HG03039 (cell line): Measurements from ENCODE around the gene TXNDC5.
"Not testable (repeated sequence)": the region's sequence is repeated elsewhere in the genome, so short reads cannot be mapped to it uniquely, and the experiment has no call there.

Experiments used
- ATAC-seq: cut with Tn5 transposase; IDR thresholded peaks from one replicate; pipeline ENCODE4 v1.9.1; 2021; ENCODE audit warnings: mild to moderate bottlenecking, moderate library complexity; ENCODE audit not compliant: unreplicated experiment

The TXNDC5 gene

GRCh38 chr6:7897461-7898192, 13.0 kb downstream of the TXNDC5 start:
- no peak for ATAC-seq

DNA sequence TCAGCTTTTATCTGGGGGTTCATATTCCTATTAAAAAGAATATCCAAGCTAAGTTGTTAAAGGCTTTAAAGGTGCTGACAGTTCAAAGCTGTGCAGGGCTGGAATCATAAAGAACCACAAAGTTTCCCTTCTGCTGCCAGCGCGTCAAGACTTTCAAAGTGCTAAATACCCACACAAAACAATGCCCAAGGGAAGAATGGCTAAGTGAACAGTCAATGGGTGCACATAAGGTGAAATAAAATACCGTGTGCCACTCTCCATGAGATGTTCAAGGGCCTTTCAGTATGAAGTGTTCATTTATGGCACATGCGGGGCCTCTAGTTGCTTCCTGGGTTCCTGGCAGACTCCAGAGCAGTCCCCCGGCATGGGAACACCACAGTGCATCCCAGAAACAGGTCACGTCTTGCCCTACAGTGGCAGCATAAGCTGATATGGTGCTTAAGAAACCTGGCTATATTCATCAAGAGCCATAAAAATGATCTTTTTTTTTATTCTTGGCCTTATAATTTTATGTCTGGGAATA, 14.1 kb downstream of the TXNDC5 start:
- ATAC-seq, result no peak

DNA sequence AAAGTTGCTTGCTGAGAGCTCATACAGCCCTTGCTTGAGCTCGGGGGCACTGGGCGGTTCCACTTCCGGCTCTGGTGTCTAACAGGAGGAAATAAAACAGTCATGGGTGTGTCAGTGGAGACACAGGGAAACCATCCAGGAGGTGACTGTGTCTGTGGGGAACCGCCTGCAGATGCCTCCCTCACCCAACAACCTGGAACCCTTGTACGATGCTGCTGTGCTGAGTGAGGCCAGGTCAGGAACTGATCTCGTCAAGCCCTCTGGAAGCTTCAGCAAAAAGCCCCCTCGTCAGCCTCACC, 15.5 kb downstream of the TXNDC5 start:
- no peak for ATAC-seq

GRCh38 chr6:7894262-7895124, 16.1 kb downstream of the TXNDC5 start:
- no peak for ATAC-seq

GRCh38 chr6:7893342-7893741, 17.2 kb downstream of the TXNDC5 start:
- no peak for ATAC-seq

DNA sequence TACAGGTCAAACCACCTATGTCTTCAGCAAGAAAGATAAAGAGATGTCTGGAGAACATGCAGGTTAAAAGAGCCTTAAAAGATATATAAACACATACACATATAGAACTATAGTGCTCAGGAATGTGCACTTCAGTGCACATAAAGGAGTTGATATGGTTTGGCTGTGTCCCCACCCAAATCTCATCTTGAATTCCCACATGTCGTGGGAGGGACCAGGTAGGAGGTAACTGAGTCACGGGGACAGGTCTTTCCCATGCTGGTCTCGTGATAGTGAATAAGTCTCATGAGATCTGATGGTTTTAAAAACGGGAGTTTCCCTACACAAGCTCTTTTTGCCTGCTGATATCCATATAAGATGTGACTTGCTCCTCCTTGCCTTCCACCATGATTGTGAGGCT, 18.2 kb downstream of the TXNDC5 start:
- ATAC-seq, result not testable (repeated sequence)

- ATAC-seq, result no peak
Measured at GRCh38 chr6:7891078-7891872, 19.3 kb downstream of the TXNDC5 start.

- ATAC-seq, result no peak
Measured at GRCh38 chr6:7888587-7889357, 21.8 kb downstream of the TXNDC5 start.

- no peak for ATAC-seq
Measured at GRCh38 chr6:7887278-7887991, 23.2 kb downstream of the TXNDC5 start.

DNA sequence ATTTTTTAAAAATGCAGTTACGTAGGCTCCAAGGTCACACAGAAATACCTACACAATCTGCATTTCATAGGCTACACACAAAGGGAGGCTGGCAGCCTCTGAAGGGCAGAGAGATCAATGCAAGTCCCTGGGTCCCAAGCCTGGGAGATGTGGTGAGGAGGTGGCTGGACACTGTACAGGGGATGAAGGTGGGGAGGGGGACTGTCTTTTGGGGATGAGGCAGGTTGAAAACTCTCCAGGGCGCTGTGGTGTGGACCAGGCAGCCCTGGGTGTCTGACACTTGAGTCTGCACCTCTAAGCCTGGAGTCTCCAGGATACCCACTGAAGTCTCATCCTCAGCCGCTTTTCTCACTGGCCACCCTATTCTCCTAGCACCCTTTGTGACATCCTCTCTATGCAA, 24.5 kb downstream of the TXNDC5 start:
- no peak for ATAC-seq

DNA sequence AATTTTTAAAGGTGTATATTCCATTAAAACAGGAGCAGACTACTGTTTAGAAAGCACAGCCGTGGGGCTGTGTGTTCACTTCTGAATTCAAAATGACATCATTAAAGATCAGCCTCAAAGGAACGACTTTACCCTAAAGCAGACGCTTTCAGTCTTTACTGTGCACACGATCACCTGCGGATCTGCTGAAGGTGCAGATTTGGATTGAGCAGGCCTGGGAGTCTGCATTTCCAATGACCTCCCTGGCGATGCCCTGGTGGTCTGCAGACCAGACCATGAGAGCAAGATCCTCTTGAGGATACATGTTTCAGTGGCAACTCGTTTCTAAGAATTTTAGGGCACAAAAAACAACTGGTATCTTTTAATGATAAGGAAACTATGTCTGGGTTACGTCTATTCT, 27.2 kb downstream of the TXNDC5 start:
- no peak for ATAC-seq

GRCh38 chr6:7882505-7883257, 27.9 kb downstream of the TXNDC5 start:
- ATAC-seq, result no peak

DNA sequence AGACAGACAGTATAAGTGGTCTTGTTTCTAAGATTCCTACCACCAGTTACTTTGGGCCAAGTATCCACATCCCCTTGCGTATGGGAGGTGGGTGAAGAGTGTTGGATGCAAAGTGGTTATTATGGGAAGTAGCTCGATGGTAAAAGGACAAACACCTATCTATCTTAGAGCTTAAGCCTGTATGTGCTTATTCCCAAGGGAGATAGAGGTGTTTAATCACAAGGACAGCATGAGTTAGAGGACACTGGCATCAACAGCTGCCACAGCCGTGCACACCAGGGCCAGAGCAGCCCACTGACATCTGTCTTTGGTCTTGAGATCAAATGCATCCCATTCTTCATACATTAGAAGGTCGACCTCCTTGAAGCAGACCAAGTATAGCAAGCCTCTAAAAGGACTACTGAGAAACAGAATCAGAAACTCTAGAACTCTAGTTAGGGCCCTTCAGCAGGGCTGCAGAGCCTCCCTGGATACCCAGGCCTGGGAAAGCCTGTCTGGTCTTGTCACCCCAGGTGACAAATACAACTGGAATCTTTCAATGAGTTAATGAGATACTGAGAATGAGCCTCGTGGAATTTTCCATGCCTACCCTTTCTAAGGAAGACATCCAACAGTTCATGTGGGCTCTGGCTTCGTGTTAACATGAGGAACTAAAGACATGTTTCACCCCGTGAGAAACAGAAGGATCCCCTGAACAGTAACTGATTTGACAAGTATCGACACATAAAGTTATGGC, 28.7 kb downstream of the TXNDC5 start:
- no peak for ATAC-seq

DNA sequence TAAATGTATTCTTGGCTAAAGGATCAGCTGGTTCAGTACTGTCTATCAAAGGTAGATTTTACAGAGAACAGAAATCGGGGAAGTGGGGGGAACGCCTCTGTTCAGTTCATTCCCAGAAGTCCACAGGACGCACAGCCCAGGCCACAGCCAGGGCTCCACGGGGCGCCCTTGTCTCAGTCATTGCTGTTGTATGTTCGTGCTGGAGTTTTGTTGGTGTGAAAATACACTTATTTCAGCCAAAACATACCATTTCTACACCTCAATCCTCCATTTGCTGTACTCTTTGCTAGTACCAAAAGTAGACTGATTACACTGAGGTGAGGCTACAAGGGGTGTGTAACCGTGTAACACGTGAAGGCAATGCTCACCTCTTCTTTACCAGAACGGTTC, 29.9 kb downstream of the TXNDC5 start:
- no peak for ATAC-seq

DNA sequence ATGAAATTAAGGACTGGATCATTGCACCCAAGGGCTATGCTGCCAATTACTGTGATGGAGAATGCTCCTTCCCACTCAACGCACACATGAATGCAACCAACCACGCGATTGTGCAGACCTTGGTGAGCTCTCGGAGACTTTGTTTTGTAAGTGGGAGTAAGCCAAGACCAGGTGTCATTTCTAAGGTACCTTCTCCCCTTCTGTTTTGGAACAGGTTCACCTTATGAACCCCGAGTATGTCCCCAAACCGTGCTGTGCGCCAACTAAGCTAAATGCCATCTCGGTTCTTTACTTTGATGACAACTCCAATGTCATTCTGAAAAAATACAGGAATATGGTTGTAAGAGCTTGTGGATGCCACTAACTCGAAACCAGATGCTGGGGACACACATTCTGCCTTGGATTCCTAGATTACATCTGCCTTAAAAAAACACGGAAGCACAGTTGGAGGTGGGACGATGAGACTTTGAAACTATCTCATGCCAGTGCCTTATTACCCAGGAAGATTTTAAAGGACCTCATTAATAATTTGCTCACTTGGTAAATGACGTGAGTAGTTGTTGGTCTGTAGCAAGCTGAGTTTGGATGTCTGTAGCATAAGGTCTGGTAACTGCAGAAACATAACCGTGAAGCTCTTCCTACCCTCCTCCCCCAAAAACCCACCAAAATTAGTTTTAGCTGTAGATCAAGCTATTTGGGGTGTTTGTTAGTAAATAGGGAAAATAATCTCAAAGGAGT, 30.4 kb downstream of the TXNDC5 start:
- ATAC-seq, result no peak

- ATAC-seq, result no peak
Measured at GRCh38 chr6:7879579-7879978, 31.0 kb downstream of the TXNDC5 start.

DNA sequence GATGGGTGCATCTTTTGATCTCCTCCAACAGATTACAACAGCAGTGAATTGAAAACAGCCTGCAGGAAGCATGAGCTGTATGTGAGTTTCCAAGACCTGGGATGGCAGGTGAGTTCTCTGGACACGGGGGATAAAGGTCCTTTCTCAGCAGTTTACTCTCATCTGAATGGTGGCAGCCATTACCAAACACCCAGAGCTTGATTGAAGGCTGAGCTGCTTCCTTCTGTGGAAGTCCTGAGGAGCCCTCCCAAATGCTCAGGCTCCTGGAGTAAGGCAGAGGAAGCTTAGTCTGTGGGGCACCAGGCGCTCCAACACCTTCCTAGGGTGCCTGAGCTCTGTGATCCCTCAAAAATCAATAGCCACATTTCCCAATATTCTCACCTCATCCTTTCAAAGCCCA, 31.5 kb downstream of the TXNDC5 start:
- no peak for ATAC-seq

- no peak for ATAC-seq
Measured at GRCh38 chr6:7878401-7878964, 32.1 kb downstream of the TXNDC5 start.
